ENCODE results near the gene PKNOX2.

GRCh38 chr11:125200441-125200840, 35.9 kb downstream of the PKNOX2 start:
- TF ChIP-seq, protein P1, sequence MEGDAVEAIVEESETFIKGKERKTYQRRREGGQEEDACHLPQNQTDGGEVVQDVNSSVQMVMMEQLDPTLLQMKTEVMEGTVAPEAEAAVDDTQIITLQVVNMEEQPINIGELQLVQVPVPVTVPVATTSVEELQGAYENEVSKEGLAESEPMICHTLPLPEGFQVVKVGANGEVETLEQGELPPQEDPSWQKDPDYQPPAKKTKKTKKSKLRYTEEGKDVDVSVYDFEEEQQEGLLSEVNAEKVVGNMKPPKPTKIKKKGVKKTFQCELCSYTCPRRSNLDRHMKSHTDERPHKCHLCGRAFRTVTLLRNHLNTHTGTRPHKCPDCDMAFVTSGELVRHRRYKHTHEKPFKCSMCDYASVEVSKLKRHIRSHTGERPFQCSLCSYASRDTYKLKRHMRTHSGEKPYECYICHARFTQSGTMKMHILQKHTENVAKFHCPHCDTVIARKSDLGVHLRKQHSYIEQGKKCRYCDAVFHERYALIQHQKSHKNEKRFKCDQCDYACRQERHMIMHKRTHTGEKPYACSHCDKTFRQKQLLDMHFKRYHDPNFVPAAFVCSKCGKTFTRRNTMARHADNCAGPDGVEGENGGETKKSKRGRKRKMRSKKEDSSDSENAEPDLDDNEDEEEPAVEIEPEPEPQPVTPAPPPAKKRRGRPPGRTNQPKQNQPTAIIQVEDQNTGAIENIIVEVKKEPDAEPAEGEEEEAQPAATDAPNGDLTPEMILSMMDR (IDR thresholded peaks at IDR 0.05 in 8 of 11, conservative IDR thresholded peaks at IDR 0.05 in 3 of 11) = no peak
- TF ChIP-seq POLR2AphosphoS5 (IDR thresholded peaks at IDR 0.05) = no peak
